Astrocyte (in vitro differentiated cells and primary cell): Measurements from ENCODE around the gene ATG7. TPM values are rescaled to one million over a fixed set of nuclear protein-coding genes. Genes with fewer than 3 reads are reported as not detected.

Experiments
- DNase-seq: peaks from one replicate; pipeline ENCODE4 v3.0.0-alpha.2; 2010; ENCODE audit warnings: low read depth
- FAIRE-seq: peaks from 2 replicates; lab custom pipeline; 2011; peaks lifted over from hg19 to GRCh38; lab: Jason Lieb, UNC
- H2AFZ ChIP-seq: 2 replicates; pipeline ENCODE4 v1.6.0; 2012; ENCODE audit warnings: low read depth, low read length, inconsistent platforms
- H3K27ac ChIP-seq: 2 replicates; pipeline ENCODE4 v1.5.1; 2011; ENCODE audit warnings: low read depth, low read length, inconsistent platforms
- H3K27me3 ChIP-seq: 2 replicates; pipeline ENCODE4 v1.6.0; 2011; ENCODE audit warnings: low read length, inconsistent platforms; ENCODE audit not compliant: insufficient read depth
- H3K36me3 ChIP-seq: 2 replicates; pipeline ENCODE4 v1.5.1; 2011; ENCODE audit warnings: low read length, inconsistent platforms; ENCODE audit not compliant: insufficient read depth
- H3K4me1 ChIP-seq: 2 replicates; pipeline ENCODE4 v1.5.1; 2011; ENCODE audit warnings: low read length, inconsistent platforms; ENCODE audit not compliant: insufficient read depth
- H3K4me2 ChIP-seq: 2 replicates; pipeline ENCODE4 v1.6.0; 2012; ENCODE audit warnings: low read length, inconsistent platforms
- H3K4me3 ChIP-seq: 2 replicates; pipeline ENCODE4 v1.5.1; 2011; ENCODE audit warnings: low read depth, mild to moderate bottlenecking, low read length, inconsistent platforms; ENCODE audit not compliant: insufficient read depth
- H3K79me2 ChIP-seq: 2 replicates; pipeline ENCODE4 v1.6.0; 2012; ENCODE audit warnings: mild to moderate bottlenecking, low read length, inconsistent platforms; ENCODE audit not compliant: insufficient read depth
- H3K9ac ChIP-seq: 2 replicates; pipeline ENCODE4 v1.6.0; 2012; ENCODE audit warnings: mild to moderate bottlenecking, low read length, inconsistent platforms
- H3K9me3 ChIP-seq: 2 replicates; pipeline ENCODE4 v1.5.1; 2012; ENCODE audit warnings: low read depth, mild to moderate bottlenecking, low read length, inconsistent platforms; ENCODE audit not compliant: insufficient read depth
- H4K20me1 ChIP-seq: 2 replicates; pipeline ENCODE4 v1.6.0; 2012; ENCODE audit warnings: low read length, inconsistent platforms; ENCODE audit not compliant: insufficient read depth
- H3K27ac Mint-ChIP-seq: one replicate; pipeline ENCODE4 v1.8.0; 2021; ENCODE audit warnings: mild to moderate bottlenecking, mixed read lengths; ENCODE audit not compliant: unreplicated experiment
- H3K27me3 Mint-ChIP-seq: one replicate; pipeline ENCODE4 v1.8.0; 2021; ENCODE audit warnings: low read depth, mixed read lengths; ENCODE audit not compliant: unreplicated experiment
- H3K36me3 Mint-ChIP-seq: one replicate; pipeline ENCODE4 v1.8.0; 2021; ENCODE audit warnings: low read depth, mixed read lengths; ENCODE audit not compliant: unreplicated experiment
- H3K4me1 Mint-ChIP-seq: one replicate; pipeline ENCODE4 v1.8.0; 2021; ENCODE audit warnings: low read depth, mixed read lengths; ENCODE audit not compliant: unreplicated experiment
- H3K4me3 Mint-ChIP-seq: one replicate; pipeline ENCODE4 v1.8.0; 2021; ENCODE audit warnings: mild to moderate bottlenecking, moderate library complexity, mixed read lengths; ENCODE audit not compliant: unreplicated experiment
- H3K9me3 Mint-ChIP-seq: one replicate; pipeline ENCODE4 v1.8.0; 2021; ENCODE audit warnings: mild to moderate bottlenecking, mixed read lengths; ENCODE audit not compliant: unreplicated experiment
- EZH2 ChIP-seq: IDR thresholded peaks from 2 replicates; pipeline ENCODE4 v1.6.1; 2012; ENCODE audit warnings: mild to moderate bottlenecking, low read length, inconsistent platforms; ENCODE audit not compliant: insufficient read depth
- total RNA-seq: library from RNA; stranded (reverse); gene quantifications from 2 replicates; pipeline ENCODE4 v1.2.1, GENCODE V29; 2021
- TF ChIP-seq, protein P1 (sequence below): IDR thresholded peaks from 2 replicates; pipeline ENCODE4 v1.5.1; 2011; ENCODE audit warnings: low read depth, mild to moderate bottlenecking, inconsistent platforms, low read length, moderate library complexity; ENCODE audit not compliant: insufficient read depth

Gene ATG7
- total RNA-seq, 1 donor from 2014 or later, result 29.5 TPM

DNA sequence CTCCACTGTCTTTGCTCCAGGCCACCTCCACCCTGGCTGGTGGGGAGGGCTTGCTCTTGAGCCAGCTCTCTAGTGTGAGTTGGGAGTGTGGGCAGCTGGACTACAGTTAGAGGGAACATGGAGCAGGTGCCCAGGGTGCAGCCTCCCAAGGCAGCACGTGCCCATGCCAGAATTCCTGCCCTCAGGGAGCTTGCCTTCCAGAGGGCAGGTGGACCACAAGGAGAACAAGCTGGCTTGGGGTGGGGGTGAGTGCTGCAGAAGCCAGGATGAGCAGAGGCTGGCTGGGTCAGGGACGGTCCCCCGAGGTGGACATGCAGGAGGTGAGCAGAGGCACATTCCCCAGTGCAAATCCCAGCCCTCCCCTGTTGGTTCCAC, 282.0 kb downstream of the ATG7 start:
- Mint-ChIP-seq H3K27ac (no peak overlapping the region), H3K27me3 (no peaks in the 10 kb centered on the region), H3K36me3 (peaks cover 13% of the 10 kb centered on the region), H3K9me3 (no peaks in the 10 kb centered on the region), H3K4me1 (peaks cover 33% of the 10 kb centered on the region), H3K4me3 (no peak overlapping the region)
- Histone ChIP-seq H3K4me1 (peaks cover 45% of the 10 kb centered on the region), H3K36me3 (peaks cover 8% of the 10 kb centered on the region), H3K27ac (no peak overlapping the region), H2AFZ (no peak overlapping the region), H3K27me3 (no peaks in the 10 kb centered on the region), H3K9ac (no peak overlapping the region), H4K20me1 (peaks cover 35% of the 10 kb centered on the region), H3K4me2 (no peak overlapping the region), H3K79me2 (peaks cover 46% of the 10 kb centered on the region), H3K9me3 (no peaks in the 10 kb centered on the region), H3K4me3 (no peak overlapping the region)
- FAIRE-seq (no peak), DNase-seq (no peak)
- TF ChIP-seq, protein P1, sequence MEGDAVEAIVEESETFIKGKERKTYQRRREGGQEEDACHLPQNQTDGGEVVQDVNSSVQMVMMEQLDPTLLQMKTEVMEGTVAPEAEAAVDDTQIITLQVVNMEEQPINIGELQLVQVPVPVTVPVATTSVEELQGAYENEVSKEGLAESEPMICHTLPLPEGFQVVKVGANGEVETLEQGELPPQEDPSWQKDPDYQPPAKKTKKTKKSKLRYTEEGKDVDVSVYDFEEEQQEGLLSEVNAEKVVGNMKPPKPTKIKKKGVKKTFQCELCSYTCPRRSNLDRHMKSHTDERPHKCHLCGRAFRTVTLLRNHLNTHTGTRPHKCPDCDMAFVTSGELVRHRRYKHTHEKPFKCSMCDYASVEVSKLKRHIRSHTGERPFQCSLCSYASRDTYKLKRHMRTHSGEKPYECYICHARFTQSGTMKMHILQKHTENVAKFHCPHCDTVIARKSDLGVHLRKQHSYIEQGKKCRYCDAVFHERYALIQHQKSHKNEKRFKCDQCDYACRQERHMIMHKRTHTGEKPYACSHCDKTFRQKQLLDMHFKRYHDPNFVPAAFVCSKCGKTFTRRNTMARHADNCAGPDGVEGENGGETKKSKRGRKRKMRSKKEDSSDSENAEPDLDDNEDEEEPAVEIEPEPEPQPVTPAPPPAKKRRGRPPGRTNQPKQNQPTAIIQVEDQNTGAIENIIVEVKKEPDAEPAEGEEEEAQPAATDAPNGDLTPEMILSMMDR, result no peak
- no peak for TF ChIP-seq EZH2

DNA sequence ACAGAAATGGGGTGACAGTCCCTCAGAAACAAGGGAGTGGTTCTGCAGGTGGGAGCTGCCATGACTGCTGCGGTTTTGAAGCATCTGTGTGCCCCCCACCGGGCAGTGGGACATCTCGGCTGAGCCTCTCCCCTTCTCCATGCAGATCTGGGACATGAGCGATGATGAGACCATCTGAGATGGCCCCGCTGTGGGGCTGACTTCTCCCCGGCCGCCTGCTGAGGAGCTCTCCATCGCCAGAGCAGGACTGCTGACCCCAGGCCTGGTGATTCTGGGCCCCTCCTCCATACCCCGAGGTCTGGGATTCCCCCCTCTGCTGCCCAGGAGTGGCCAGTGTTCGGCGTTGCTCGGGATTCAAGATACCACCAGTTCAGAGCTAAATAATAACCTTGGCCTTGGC, 282.5 kb downstream of the ATG7 start:
- Histone ChIP-seq H2AFZ (no peak overlapping the region), H3K4me3 (no peak overlapping the region), H3K9me3 (no peaks in the 10 kb centered on the region), H3K9ac (no peak overlapping the region), H3K36me3 (peaks cover 8% of the 10 kb centered on the region), H3K4me1 (peaks cover 41% of the 10 kb centered on the region), H3K27ac (no peak overlapping the region), H3K27me3 (no peaks in the 10 kb centered on the region), H3K4me2 (no peak overlapping the region), H3K79me2 (peaks cover 50% of the 10 kb centered on the region), H4K20me1 (peaks cover 40% of the 10 kb centered on the region)
- DNase-seq (no peak), FAIRE-seq (no peak)
- peaks cover 15% of the 10 kb centered on the region for H3K36me3 Mint-ChIP-seq
- H3K9me3 Mint-ChIP-seq, result no peaks in the 10 kb centered on the region
- H3K27me3 Mint-ChIP-seq, result no peaks in the 10 kb centered on the region
- no peak overlapping the region for H3K27ac Mint-ChIP-seq
- H3K4me1 Mint-ChIP-seq, result peaks cover 30% of the 10 kb centered on the region
- no peak overlapping the region for H3K4me3 Mint-ChIP-seq
- TF ChIP-seq, protein P1, result no peak
- no peak for TF ChIP-seq EZH2

DNA sequence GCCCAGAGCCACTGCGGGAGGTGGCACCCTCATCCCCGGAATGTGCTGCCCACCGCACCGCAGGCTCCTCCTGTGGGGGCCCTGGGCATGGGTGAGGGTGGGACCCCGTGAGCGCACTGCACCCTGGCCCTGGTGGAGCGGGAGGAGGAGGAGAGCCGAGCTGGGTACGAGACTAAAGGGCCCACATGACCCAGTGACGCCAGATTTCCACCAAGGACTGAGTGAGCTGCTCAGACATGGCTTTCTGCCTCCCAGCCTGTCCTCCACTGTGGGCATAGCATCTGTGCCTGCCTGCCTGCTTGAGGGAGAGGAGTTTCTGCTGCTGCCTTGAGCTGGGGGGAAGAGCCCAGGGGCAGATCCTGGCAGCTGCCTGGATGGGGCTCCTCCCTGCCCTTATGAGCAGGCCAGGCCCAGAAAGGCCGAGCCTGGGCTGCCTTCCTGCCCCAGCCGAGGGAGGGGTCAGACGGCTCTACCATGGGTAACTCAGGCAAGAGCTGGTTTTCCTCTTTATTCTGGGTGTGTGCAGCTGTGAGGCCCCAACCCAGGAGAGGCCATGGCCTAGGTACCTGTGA, 283.1 kb downstream of the ATG7 start:
- Mint-ChIP-seq H3K27ac (peak overlapping the region; percentile 82), H3K36me3 (peaks cover 19% of the 10 kb centered on the region), H3K9me3 (no peaks in the 10 kb centered on the region), H3K4me3 (peak overlapping the region; percentile 34), H3K4me1 (peaks cover 35% of the 10 kb centered on the region), H3K27me3 (no peaks in the 10 kb centered on the region)
- TF ChIP-seq, protein P1, result no peak
- no peak for TF ChIP-seq EZH2
- Histone ChIP-seq H3K27me3 (no peaks in the 10 kb centered on the region), H3K9ac (no peak overlapping the region), H3K4me2 (no peak overlapping the region), H3K9me3 (no peaks in the 10 kb centered on the region), H2AFZ (no peak overlapping the region), H3K27ac (no peak overlapping the region), H4K20me1 (peaks cover 46% of the 10 kb centered on the region), H3K4me1 (peaks cover 41% of the 10 kb centered on the region), H3K4me3 (no peak overlapping the region), H3K36me3 (peaks cover 11% of the 10 kb centered on the region), H3K79me2 (peaks cover 57% of the 10 kb centered on the region)
- DNase-seq (no peak), FAIRE-seq (no peak)
